ENCODE results near the gene PCDHGC5. TPM values are rescaled to one million over a fixed set of nuclear protein-coding genes. Genes with fewer than 3 reads are reported as not detected.

The PCDHGC5 gene
- total and polyA plus RNA-seq, 9 of the 15 experiments (the other 6 are each of a cell fraction or from before 2014, with no cell fraction given) = not detected

DNA sequence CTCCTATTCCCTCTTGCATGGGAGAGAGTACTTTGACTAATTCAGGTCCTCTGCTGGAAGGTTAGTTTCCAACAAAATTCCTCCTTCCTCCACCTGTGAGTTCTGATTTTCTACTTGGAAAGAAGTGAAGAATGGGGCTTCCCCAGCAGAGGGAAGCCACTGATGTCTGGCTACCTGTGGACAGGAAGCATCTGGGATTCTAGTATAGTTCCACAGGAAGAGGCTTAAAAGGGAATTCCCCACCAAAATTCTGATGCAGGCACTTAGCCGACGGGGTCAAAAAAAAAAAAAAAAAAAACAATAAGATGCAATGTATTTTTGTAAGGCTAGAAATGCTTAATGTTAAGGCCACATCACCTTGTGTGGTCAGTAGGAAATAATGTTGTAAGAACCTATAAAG is 33.4 kb downstream of the PCDHGC5 start:
- in situ Hi-C loops (cut with MboI) = loop anchor here (5.0 kb wide), 1 partner anchor 100 kb away; the partner anchor contains the start of gene PCDHGA11
- ChIA-PET CTCF (ENCODE audit: low intra/inter-chr PET ratio) (interaction anchor here (0.6 kb wide), 1 partner anchor 110 kb away, joined by 3 read pairs; no protein-coding TSS in a partner anchor), POLR2A (interaction anchor here (1.0 kb wide), 1 partner anchor 76 kb away, joined by 3 read pairs; no protein-coding TSS in a partner anchor)
- Histone ChIP-seq H3K27ac (ENCODE audit: extremely low read depth, low read depth, low read length) (no peak overlapping the region), H3K4me2 (ENCODE audit: insufficient read depth, low read length) (no peak overlapping the region), H4K20me1 (replicated peaks; ENCODE audit: control insufficient read depth, insufficient read depth, low read length) (no peaks in the 10 kb centered on the region; the same call in 1 of the 2 replicates), H3K9me3 (replicated peaks; ENCODE audit: control insufficient read depth, insufficient read depth, low read depth, low read length) (no peaks in the 10 kb centered on the region), H3K27me3 (ENCODE audit: control insufficient read depth in 2 of 2, insufficient read depth in 2 of 2, low read length in 2 of 2) (no peaks in the 10 kb centered on the region), H3K79me2 (ENCODE audit: control insufficient read depth, insufficient read depth, low read length) (no peaks in the 10 kb centered on the region), H3K4me1 (replicated peaks in 1 of 2; ENCODE audit: control insufficient read depth in 2 of 2, insufficient read depth in 2 of 2, low read length in 2 of 2) (peaks cover 0 to 7% of the 10 kb centered on the region in 2 experiments; a peak in 2 of 5 replicates), H3K36me3 (ENCODE audit: control insufficient read depth, insufficient read depth, low read length) (peaks cover 99% of the 10 kb centered on the region), H3K9ac (ENCODE audit: insufficient read depth in 1 of 2, low read depth in 2 of 2, low read length in 2 of 2) (no peak overlapping the region), H2AFZ (ENCODE audit: low read depth, low read length) (no peak overlapping the region), H3K9me1 (ENCODE audit: control insufficient read depth, insufficient read depth, low read length) (no peaks in the 10 kb centered on the region), H3K4me3 (no peak overlapping the region)
- no peak for FAIRE-seq
- TSS peak; percentile 6 for BruUV-seq (replicated peaks)
- no peak for ATAC-seq
- no peak for DNase-seq (ENCODE audit: extremely low read depth in 1 of 4, low spot score in 3 of 4)
- intact Hi-C loops (cut with micrococcal nuclease) = loop anchor here (5.0 kb wide), 1 partner anchor 110 kb away; the partner anchor contains the start of gene PCDHGA10
- WGBS (ENCODE audit: insufficient coverage, low coverage, missing lambda C conversion rate) = 90% methylated on average over 2 of the region's 2 CpGs
- TF ChIP-seq EHMT2 (IDR thresholded peaks at IDR 0.05) (no peak), ZNF263 (CRISPR knock-in tag; IDR thresholded peaks at IDR 0.05; ENCODE audit: borderline replicate concordance) (no peak), TCF3 (CRISPR knock-in tag; IDR thresholded peaks at IDR 0.05) (no peak), VEZF1 (CRISPR knock-in tag; IDR thresholded peaks at IDR 0.05) (no peak), SOX6 (IDR thresholded peaks at IDR 0.05) (no peak), FOS (IDR thresholded peaks at IDR 0.05; ENCODE audit: extremely low read depth, insufficient read length) (no peak), ZZZ3 (IDR thresholded peaks at IDR 0.05) (no peak), MEF2A (IDR thresholded peaks at IDR 0.05; ENCODE audit: control insufficient read depth, low read depth, low read length) (no peak)
- TF ChIP-seq, protein P1, sequence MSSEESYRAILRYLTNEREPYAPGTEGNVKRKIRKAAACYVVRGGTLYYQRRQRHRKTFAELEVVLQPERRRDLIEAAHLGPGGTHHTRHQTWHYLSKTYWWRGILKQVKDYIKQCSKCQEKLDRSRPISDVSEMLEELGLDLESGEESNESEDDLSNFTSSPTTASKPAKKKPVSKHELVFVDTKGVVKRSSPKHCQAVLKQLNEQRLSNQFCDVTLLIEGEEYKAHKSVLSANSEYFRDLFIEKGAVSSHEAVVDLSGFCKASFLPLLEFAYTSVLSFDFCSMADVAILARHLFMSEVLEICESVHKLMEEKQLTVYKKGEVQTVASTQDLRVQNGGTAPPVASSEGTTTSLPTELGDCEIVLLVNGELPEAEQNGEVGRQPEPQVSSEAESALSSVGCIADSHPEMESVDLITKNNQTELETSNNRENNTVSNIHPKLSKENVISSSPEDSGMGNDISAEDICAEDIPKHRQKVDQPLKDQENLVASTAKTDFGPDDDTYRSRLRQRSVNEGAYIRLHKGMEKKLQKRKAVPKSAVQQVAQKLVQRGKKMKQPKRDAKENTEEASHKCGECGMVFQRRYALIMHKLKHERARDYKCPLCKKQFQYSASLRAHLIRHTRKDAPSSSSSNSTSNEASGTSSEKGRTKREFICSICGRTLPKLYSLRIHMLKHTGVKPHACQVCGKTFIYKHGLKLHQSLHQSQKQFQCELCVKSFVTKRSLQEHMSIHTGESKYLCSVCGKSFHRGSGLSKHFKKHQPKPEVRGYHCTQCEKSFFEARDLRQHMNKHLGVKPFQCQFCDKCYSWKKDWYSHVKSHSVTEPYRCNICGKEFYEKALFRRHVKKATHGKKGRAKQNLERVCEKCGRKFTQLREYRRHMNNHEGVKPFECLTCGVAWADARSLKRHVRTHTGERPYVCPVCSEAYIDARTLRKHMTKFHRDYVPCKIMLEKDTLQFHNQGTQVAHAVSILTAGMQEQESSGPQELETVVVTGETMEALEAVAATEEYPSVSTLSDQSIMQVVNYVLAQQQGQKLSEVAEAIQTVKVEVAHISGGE (CRISPR knock-in tag; IDR thresholded peaks at IDR 0.05) = no peak

All from K562 (cell line).